GM19395 (cell line): ENCODE data around the gene KISS1.

Source experiments
- ATAC-seq: cut with Tn5 transposase; IDR thresholded peaks from one replicate; pipeline ENCODE4 v1.9.1; 2021; ENCODE audit warnings: mild to moderate bottlenecking, moderate library complexity; ENCODE audit not compliant: unreplicated experiment

Gene KISS1

DNA sequence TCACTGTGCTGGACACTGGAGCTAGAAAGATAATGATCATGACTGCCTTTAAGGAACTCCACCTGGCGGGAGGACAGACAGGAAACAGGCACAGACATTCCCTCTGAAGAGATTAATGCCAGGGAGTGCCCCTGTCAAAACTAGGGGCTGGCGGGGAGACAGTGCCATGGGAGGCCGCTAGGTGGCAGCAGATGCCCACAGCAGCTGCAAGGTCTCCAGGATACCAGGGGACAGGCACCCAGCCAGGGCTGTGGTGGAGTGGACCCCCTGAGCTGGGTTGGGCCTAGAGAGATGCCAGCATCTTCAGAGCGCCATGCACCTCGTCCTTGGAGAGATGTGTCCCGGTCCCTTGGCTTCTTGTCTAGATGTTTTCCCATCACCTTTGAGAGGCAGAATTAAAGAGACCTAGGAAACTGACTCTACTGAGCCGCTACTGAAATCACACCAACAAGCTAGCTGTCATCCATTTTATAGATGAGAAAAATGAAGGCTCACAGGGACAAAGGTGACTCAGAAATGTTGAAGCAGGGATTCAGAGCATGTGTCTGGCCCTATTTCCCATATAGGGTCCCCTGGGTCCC is 33.7 kb downstream of the KISS1 start:
- ATAC-seq: no peak

GRCh38 chr1:204161609-204162493 is 34.4 kb downstream of the KISS1 start:
- ATAC-seq: no peak

DNA sequence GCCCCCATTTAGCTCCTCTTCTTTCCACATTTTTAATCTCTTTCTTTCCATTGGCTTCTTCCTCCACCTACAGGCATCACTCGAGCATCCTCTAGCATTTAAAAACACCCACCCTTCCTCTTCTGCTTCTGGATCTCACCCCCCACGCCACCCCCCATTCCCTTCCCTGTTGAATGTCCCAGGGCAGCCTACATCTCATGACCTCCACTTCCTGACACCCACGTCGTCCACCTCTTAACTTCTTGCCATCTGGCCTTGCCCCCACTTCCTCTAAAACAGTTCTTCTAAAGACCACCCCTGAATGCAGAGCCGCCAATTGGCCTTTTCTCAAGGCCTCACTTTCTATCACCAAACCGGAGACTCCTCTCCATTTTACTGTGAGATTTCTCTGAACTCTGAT is 38.3 kb downstream of the KISS1 start:
- no peak for ATAC-seq

DNA sequence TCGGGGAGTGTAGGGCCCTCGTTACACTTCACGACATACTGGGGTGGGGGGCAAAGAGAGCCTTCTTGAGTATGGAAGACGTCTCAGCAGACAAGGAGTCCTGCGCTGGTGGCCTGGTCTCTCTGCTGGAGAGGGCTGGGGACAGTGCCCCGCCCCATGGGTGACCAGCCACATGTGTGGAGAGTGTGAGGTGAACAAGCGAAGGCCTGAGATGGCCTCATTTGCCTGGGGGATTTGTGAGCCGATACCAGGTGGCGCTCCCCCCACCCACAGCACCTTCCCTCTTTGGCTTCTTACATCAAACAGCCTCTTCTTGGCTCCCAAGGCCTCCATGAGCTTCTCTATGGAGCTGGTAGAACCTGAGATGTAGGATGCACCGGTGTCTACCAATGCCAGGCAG is 40.4 kb downstream of the KISS1 start:
- ATAC-seq: no peak

DNA sequence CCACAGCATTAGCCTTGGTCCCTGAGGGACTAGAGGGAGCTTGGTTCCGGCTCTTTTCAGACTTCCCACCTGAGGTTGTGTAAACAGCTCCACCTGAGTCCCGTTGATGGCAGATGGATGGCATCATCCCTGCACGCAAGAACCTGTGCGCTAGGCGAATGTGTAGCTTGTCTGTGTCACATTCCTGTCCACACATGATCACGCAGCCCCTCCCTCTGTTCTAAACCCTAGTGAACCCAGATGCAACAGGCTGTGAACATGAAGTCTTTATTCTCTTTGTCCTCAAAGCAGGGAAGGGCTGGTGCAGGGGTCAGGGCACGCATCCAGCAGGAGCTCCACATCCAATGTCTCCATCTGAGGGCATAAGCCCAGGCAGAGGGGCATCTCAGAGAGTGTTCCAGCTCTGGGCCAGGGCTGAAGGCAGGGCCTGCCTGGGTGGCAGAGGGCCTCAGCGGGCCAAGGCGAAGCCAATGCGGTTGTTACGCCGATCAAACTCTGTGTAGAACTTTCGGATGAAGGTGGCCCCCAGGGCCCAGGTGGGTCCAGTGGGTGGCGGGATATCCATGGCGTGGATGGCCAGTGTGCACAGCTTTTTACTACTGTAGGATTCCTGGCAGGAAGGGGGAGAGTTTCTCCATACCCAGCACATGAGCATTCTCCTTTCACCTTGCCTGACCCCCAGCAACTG is 41.6 kb downstream of the KISS1 start:
- ATAC-seq: no peak

DNA sequence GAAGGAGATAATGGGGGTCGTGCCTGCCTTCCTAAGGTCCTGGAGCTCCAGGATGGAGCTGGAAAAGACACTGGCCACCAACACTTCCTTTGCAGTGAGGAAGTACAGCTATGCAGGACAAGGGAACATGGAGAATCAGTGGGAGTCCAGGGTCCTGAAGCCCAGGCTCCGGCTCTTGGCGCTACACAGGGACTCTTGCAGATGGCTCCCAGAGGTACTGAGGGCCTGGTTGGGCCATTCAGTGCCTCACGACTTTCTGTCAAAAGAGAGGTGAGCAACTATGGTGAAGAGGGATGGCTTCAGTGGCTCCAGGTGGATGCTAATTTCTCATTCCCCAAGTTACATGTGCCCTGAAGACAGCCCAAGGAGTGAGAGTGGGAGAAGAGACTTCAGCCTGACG is 42.6 kb downstream of the KISS1 start:
- no peak for ATAC-seq

- ATAC-seq: no peak
Observed at GRCh38 chr1:204152310-204153044, 43.8 kb downstream of the KISS1 start.

GRCh38 chr1:204151552-204152309 is 44.6 kb downstream of the KISS1 start, which contains the start of gene ETNK2:
Gene ETNK2, minus strand, starts transcription at chr1:204152044. Its CDS starts 192 bp downstream, at chr1:204151852.
- no peak for ATAC-seq

GRCh38 chr1:204150702-204151551 is 45.4 kb downstream of the KISS1 start:
- ATAC-seq: no peak

DNA sequence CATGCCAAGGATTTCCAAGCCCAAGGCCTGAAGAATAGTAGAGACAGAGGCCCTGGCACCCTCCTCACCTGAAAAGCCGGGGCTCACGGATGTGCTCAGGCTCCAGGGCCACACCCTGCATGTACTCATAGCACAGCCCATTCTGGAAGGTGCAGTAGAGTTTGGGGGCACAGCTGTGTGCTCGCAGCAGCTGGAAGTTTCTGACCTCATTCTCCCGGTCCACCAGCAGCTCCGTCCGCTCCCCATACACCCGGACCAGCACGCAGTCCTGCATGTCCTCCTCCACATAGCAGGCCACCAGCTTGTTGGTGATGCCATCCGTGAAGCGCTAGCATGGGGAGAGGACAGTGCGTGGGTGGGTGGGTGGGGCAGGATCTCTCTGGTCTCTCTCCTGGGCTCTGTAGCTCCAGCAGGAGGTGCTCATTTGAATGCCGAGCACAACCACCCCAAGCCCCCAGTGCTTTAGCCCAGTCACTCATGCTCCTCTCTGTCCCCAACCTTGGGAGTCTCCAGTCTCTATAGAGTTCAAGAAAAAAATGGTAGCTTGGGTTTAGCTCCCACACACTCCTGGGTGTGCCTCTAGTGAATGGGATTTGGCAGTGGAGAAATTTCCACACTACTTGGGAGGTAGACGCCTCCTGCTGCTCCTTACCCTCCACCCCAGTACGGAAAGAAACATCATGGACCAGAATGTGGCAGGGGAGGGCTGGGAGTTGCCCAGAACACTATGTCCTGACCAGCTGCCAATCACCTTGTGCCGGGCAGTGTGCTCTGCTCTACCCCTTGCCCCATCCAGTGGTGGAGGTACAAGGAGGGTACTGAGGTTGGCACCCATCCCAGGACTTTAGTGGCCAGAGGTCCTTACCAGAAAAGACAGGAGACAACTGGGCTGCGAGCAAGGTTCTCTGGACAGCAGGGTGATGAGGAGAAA is 46.4 kb downstream of the KISS1 start:
- ATAC-seq: no peak

GRCh38 chr1:204149107-204149506 is 47.2 kb downstream of the KISS1 start:
- no peak for ATAC-seq

DNA sequence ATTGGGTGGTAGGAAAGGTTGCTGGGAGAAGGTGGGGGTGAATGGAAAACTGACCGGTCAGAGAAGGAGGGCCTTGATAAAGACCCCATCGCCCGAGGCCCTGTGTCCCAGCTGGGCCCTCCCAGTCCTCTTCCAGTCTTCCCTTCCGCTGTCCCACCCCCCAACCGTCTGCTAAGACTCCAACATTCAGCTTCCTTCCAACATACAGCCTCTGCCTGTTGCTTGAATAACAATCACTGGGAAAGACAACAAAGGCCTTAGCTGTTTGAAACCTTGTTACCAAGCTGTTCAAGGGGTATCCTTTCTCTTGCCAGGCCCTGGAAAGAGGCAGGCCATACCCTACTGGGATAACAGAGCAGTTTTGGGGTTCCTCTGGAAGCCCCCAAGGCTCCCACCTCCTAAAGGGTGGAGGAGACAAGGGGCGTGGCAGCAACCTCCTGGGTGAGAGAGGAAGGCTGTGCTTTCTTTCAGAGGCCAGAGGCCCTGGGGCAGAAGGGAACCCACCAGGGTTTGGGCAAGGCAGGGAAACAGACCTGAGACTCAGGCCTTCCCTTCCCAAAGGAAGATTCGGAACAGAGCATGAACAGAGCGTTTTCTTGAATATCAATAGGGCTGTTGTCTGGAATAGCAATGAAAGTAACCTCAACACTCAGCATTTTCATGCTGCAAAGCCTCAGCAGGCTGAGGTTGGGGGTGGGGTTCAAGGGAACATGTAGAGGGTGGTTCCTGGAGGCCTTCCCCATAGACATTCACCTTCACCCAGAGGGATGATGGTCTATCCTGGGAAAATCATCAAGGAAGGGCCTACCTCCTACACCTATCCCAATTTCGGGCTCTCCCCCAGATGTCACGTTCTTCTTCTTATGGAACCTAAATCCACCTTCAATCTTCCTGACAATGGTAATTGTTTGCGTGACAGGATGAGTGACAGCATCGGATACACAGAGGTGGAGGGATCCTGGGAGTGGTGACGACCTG is 48.6 kb downstream of the KISS1 start:
- no peak for ATAC-seq

GRCh38 chr1:204146965-204147364 is 49.3 kb downstream of the KISS1 start:
- no peak for ATAC-seq

- no peak for ATAC-seq
Observed at GRCh38 chr1:204146309-204146708, 50.0 kb downstream of the KISS1 start.

- ATAC-seq: no peak
Observed at GRCh38 chr1:204145033-204145504, 51.2 kb downstream of the KISS1 start.

GRCh38 chr1:204143276-204144041 is 52.8 kb downstream of the KISS1 start:
- ATAC-seq: no peak
